ENCODE measurements around the gene CPA5.

GRCh38 chr7:130319541-130319940 lies 25.1 kb upstream of the CPA5 start:
- TF ChIP-seq CTCF (IDR thresholded peaks at IDR 0.05; ENCODE audit: insufficient read depth, low read length) (no peak), POLR2AphosphoS5 (IDR thresholded peaks at IDR 0.05; ENCODE audit: low read depth) (no peak)
